GM23338 (cell line): ENCODE results near the gene ADIRF. TPM values are rescaled to one million over a fixed set of nuclear protein-coding genes. Genes with fewer than 3 reads are reported as not detected.

Experiments
- ATAC-seq: fragments of 200-7000 bp; cut with Tn5 transposase; 3 replicates; pipeline ENCODE4 v1.9.1; 2020
- DNase-seq: peaks from one replicate; pipeline ENCODE4 v3.0.0-alpha.2; 2015; ENCODE audit warnings: low spot score
- H2AFZ ChIP-seq: fragments of 200-600 bp; sonication (generic); 2 replicates; pipeline ENCODE4 v1.8.0; 2016; ENCODE audit warnings: antibody characterized with exemption, mild to moderate bottlenecking, moderate library complexity
- H3F3A ChIP-seq: fragments of 200-600 bp; sonication (generic); replicated peaks from 2 replicates; pipeline ENCODE4 v1.8.0; 2017; ENCODE audit warnings: antibody characterized with exemption, mixed run types, low read depth
- H3K27ac ChIP-seq: fragments of 200-600 bp; sonication (generic); 2 replicates; pipeline ENCODE4 v1.6.1; 2016; ENCODE audit warnings: low read depth
- H3K27me3 ChIP-seq: fragments of 200-600 bp; sonication (generic); 2 replicates; pipeline ENCODE4 v1.8.0; 2016; ENCODE audit warnings: mild to moderate bottlenecking, mixed run types, moderate library complexity; ENCODE audit not compliant: insufficient read depth
- H3K36me3 ChIP-seq: fragments of 200-600 bp; sonication (generic); 2 replicates; pipeline ENCODE4 v1.8.0; 2016; ENCODE audit warnings: mild to moderate bottlenecking; ENCODE audit not compliant: insufficient read depth
- H3K4me1 ChIP-seq: fragments of 200-600 bp; sonication (generic); 2 replicates; pipeline ENCODE4 v1.8.0; 2016; ENCODE audit warnings: mild to moderate bottlenecking, moderate library complexity; ENCODE audit not compliant: insufficient read depth
- H3K4me2 ChIP-seq: fragments of 200-600 bp; sonication (generic); 2 replicates; pipeline ENCODE4 v1.7.1; 2017; ENCODE audit warnings: mixed run types
- H3K4me3 ChIP-seq: fragments of 200-600 bp; sonication (generic); 2 replicates; pipeline ENCODE4 v1.6.1; 2016; ENCODE audit warnings: mixed run types
- H3K79me2 ChIP-seq: fragments of 200-600 bp; sonication (generic); replicated peaks from 2 replicates; pipeline ENCODE4 v1.8.0; 2017; ENCODE audit warnings: mild to moderate bottlenecking; ENCODE audit not compliant: insufficient read depth
- H3K9me2 ChIP-seq: fragments of 200-600 bp; sonication (generic); 2 replicates; pipeline ENCODE4 v1.8.0; 2017; ENCODE audit not compliant: insufficient read depth
- H4K20me1 ChIP-seq: fragments of 200-600 bp; sonication (generic); replicated peaks from 2 replicates; pipeline ENCODE4 v1.8.0; 2017; ENCODE audit warnings: mild to moderate bottlenecking; ENCODE audit not compliant: insufficient read depth
- H3K27ac Mint-ChIP-seq: 2 replicates; pipeline ENCODE4 v1.8.0; 2020; ENCODE audit warnings: inconsistent platforms, mild to moderate bottlenecking, moderate library complexity, mixed read lengths
- H3K27me3 Mint-ChIP-seq: 3 replicates; pipeline ENCODE4 v1.8.0; 2022; ENCODE audit warnings: low read depth, mild to moderate bottlenecking, moderate library complexity, mixed read lengths, inconsistent platforms; ENCODE audit not compliant: insufficient read depth, poor library complexity
- H3K36me3 Mint-ChIP-seq: 3 replicates; pipeline ENCODE4 v1.8.0; 2021; ENCODE audit warnings: low read depth, mild to moderate bottlenecking, inconsistent platforms, moderate library complexity, mixed read lengths
- H3K4me1 Mint-ChIP-seq: 3 replicates; pipeline ENCODE4 v1.8.0; 2020; ENCODE audit warnings: mild to moderate bottlenecking, inconsistent platforms, mixed read lengths
- H3K4me3 Mint-ChIP-seq: 3 replicates; pipeline ENCODE4 v1.8.0; 2021; ENCODE audit warnings: moderate library complexity, mild to moderate bottlenecking, inconsistent platforms, mixed read lengths
- H3K9me3 Mint-ChIP-seq: 3 replicates; pipeline ENCODE4 v1.8.0; 2020; ENCODE audit warnings: moderate library complexity, mild to moderate bottlenecking, inconsistent platforms, mixed read lengths
- CREB1 ChIP-seq: fragments of 250-450 bp; sonication (Bioruptor Pico); IDR thresholded peaks from 2 replicates; pipeline ENCODE4 v1.5.0; 2020; ENCODE audit warnings: low read depth, mild to moderate bottlenecking, moderate library complexity
- CTCF ChIP-seq, 2 experiments: fragments of 200-600 bp in 1 of 2; sonication (generic) in 1 of 2; conservative IDR thresholded peaks; 2 replicates each; pipeline versions ENCODE4 v1.5.1 to v1.6.1; 2016 to 2017; ENCODE audit warnings: antibody characterized with exemption in 2 of 2, low read depth in 2 of 2, mild to moderate bottlenecking in 2 of 2, moderate library complexity in 1 of 2
- ETS1 ChIP-seq: IDR thresholded peaks from 2 replicates; pipeline ENCODE4 v1.6.1; 2016; ENCODE audit warnings: antibody characterized with exemption
- EZH2 ChIP-seq: fragments of 200-600 bp; sonication (generic); IDR thresholded peaks from one replicate; pipeline ENCODE4 v1.8.0; 2017; ENCODE audit warnings: antibody characterized with exemption, mild to moderate bottlenecking, low read depth; ENCODE audit not compliant: unreplicated experiment
- EZH2phosphoT487 ChIP-seq: fragments of 200-600 bp; sonication (generic); IDR thresholded peaks from one replicate; pipeline ENCODE4 v1.8.1; 2018; ENCODE audit warnings: antibody characterized with exemption; ENCODE audit not compliant: unreplicated experiment
- JUNB ChIP-seq: IDR thresholded peaks from one replicate; pipeline ENCODE4 v1.6.1; 2016; ENCODE audit warnings: antibody characterized with exemption; ENCODE audit not compliant: unreplicated experiment
- NANOG ChIP-seq: IDR thresholded peaks from 2 replicates; pipeline ENCODE4 v1.6.1; 2016; ENCODE audit warnings: antibody characterized with exemption, borderline replicate concordance
- POLR2AphosphoS5 ChIP-seq: IDR thresholded peaks from 2 replicates; pipeline ENCODE4 v1.6.1; 2016; ENCODE audit warnings: antibody characterized with exemption, low read depth
- REST ChIP-seq: IDR thresholded peaks from one replicate; pipeline ENCODE4 v1.6.1; 2018; ENCODE audit warnings: antibody characterized with exemption; ENCODE audit not compliant: unreplicated experiment
- STAT1 ChIP-seq: IDR thresholded peaks from one replicate; pipeline ENCODE4 v1.6.1; 2016; ENCODE audit warnings: antibody characterized with exemption; ENCODE audit not compliant: unreplicated experiment
- ZNF114 ChIP-seq: fragments of 250-450 bp; sonication (Bioruptor Pico); IDR thresholded peaks from 2 replicates; pipeline ENCODE4 v1.5.0; 2020; ENCODE audit warnings: mild to moderate bottlenecking, moderate library complexity
- ZNF331 ChIP-seq: fragments of 250-450 bp; sonication (Bioruptor Pico); IDR thresholded peaks from 2 replicates; pipeline ENCODE4 v1.5.0; 2020; ENCODE audit warnings: low read depth, mild to moderate bottlenecking, moderate library complexity
- ZNF462 ChIP-seq: fragments of 250-450 bp; sonication (Bioruptor Pico); IDR thresholded peaks from 2 replicates; pipeline ENCODE4 v1.5.0; 2020; ENCODE audit warnings: mild to moderate bottlenecking, moderate library complexity
- polyA plus RNA-seq: library from polyadenylated mRNA; unstranded; fragments of >200 nt; fragmentation: Nextera tagmentation; extraction: Ambion mirVana; gene quantifications from 2 replicates; pipeline ENCODE4 v1.2.1, GENCODE V29; 2016
- total RNA-seq: library from RNA; depleted of rRNA; stranded (reverse); fragments of >200 nt; shearing (Covaris generic); gene quantifications from 2 replicates; pipeline ENCODE4 v1.2.3, GENCODE V29; 2014

Gene ADIRF
- total and polyA plus RNA-seq, 2 experiments from 2014 or later, result 1.7 TPM; not detected in 1

GRCh38 chr10:86968994-86969355 lies 693 bp downstream of the ADIRF start:
- TF ChIP-seq REST (no peak), ETS1 (no peak), EZH2phosphoT487 (no peak), ZNF331 (CRISPR knock-in tag) (no peak), CREB1 (CRISPR knock-in tag) (no peak), STAT1 (no peak), ZNF114 (no peak), EZH2 (no peak), ZNF462 (CRISPR knock-in tag) (no peak), NANOG (no peak), CTCF (conservative IDR thresholded peaks at IDR 0.05; ENCODE audit: low read depth in 2 of 2) (no peak), POLR2AphosphoS5 (no peak), JUNB (no peak)
- peaks cover 47% of the 10 kb centered on the region for H3K27me3 Mint-ChIP-seq
- DNase-seq (no peak), ATAC-seq (no peak)
- Histone ChIP-seq H3K36me3 (no peaks in the 10 kb centered on the region), H3F3A (peaks cover 7% of the 10 kb centered on the region; the same call in 1 of the 2 replicates), H4K20me1 (no peaks in the 10 kb centered on the region), H3K4me1 (peaks cover 33% of the 10 kb centered on the region), H3K79me2 (no peaks in the 10 kb centered on the region), H3K27ac (no peak overlapping the region), H3K9me2 (no peaks in the 10 kb centered on the region), H2AFZ (no peak overlapping the region), H3K4me2 (peak overlapping the region; percentile 71; the same call in 1 of the 2 replicates), H3K27me3 (peaks cover 63% of the 10 kb centered on the region), H3K4me3 (peak overlapping the region; percentile 46; the same call in 1 of the 2 replicates)
- H3K27ac Mint-ChIP-seq, result no peak overlapping the region
- H3K4me3 Mint-ChIP-seq, result no peak overlapping the region
- H3K4me1 Mint-ChIP-seq, result peaks cover 57% of the 10 kb centered on the region
- peaks cover 3% of the 10 kb centered on the region; the same call in 1 of the 3 replicates for H3K9me3 Mint-ChIP-seq
- H3K36me3 Mint-ChIP-seq, result peaks cover 4% of the 10 kb centered on the region; the same call in 2 of the 3 replicates
